ENCODE results near the gene PBRM1.

PBRM1 gene

GRCh38 chr3:52723935-52724334, 38.2 kb upstream of the PBRM1 start:
- H3K36me3 Mint-ChIP-seq (ENCODE audit: low read depth): peaks cover 79% of the 10 kb centered on the region
- no peak overlapping the region for H3K4me3 Mint-ChIP-seq
- H3K27me3 Mint-ChIP-seq (ENCODE audit: low read depth): no peaks in the 10 kb centered on the region
- no peak for TF ChIP-seq CTCF (IDR thresholded peaks at IDR 0.05; ENCODE audit: unreplicated experiment in 3 of 3)
- no peak overlapping the region for H3K27ac Mint-ChIP-seq
- H3K9me3 Mint-ChIP-seq: peaks cover 23% of the 10 kb centered on the region
- no peaks in the 10 kb centered on the region for H3K4me1 Mint-ChIP-seq

- TF ChIP-seq CTCF (IDR thresholded peaks at IDR 0.05; ENCODE audit: unreplicated experiment in 3 of 3): no peak
- Mint-ChIP-seq H3K9me3 (peaks cover 15% of the 10 kb centered on the region), H3K4me3 (no peak overlapping the region), H3K4me1 (no peaks in the 10 kb centered on the region), H3K27me3 (ENCODE audit: low read depth) (no peaks in the 10 kb centered on the region), H3K27ac (no peak overlapping the region), H3K36me3 (ENCODE audit: low read depth) (peaks cover 71% of the 10 kb centered on the region)
Measured at GRCh38 chr3:52722491-52722890, 36.8 kb upstream of the PBRM1 start.

DNA sequence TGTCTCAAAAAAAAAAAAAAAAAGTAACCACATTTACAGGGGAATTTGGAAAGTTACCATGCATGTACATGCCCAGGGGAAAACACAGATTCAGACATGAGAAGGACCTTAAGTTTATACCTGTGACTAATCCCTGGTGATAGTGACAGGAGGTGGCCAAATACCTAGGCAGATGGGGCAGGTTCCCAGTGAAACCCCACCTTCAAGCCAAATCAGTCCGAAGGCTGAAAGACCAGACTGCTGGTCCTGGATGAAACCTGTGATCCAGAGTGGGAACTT, 36.0 kb upstream of the PBRM1 start:
- no peak for TF ChIP-seq CTCF (IDR thresholded peaks at IDR 0.05; ENCODE audit: unreplicated experiment in 3 of 3)
- no peaks in the 10 kb centered on the region for H3K27me3 Mint-ChIP-seq (ENCODE audit: low read depth)
- peaks cover 15% of the 10 kb centered on the region for H3K9me3 Mint-ChIP-seq
- H3K4me3 Mint-ChIP-seq: no peak overlapping the region
- peaks cover 69% of the 10 kb centered on the region for H3K36me3 Mint-ChIP-seq (ENCODE audit: low read depth)
- H3K4me1 Mint-ChIP-seq: no peaks in the 10 kb centered on the region
- no peak overlapping the region for H3K27ac Mint-ChIP-seq

DNA sequence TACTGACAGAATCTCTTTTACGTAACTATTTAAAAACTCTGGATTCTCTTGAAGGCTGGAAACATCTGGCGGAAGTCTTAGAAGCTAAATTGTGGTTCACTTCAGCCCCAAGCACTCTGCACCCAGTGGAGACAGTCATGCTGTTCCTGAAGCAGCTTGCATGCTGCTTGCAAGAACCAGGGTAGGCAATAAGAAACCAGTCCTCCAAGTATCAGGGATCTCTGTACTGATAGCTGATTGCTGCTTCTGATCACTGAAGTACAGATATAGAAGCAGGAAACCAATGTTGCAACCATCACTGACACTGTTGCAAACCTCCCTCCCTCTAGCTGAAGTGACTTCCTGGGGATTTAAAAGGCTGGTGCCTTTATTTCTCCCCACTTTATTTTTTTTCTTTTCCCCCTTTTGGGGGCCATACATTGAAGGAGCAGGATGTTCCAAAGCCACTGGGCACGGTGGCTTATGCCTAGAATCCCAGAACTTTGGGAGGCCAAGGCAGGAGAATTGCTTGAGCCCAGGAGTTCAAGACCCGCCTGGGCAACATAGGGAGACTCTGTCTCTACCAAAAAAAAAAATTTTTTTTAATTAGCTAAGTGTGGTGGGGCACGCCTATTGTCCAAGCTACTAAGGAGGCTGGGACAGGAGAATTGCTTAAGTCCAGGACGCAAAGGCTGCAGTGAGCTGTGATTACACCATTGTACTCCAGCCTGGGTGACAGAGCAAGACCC, 35.5 kb upstream of the PBRM1 start:
- Mint-ChIP-seq H3K4me3 (no peak overlapping the region), H3K27ac (no peak overlapping the region), H3K36me3 (ENCODE audit: low read depth) (peaks cover 73% of the 10 kb centered on the region), H3K4me1 (no peaks in the 10 kb centered on the region), H3K9me3 (peaks cover 15% of the 10 kb centered on the region), H3K27me3 (ENCODE audit: low read depth) (no peaks in the 10 kb centered on the region)
- TF ChIP-seq CTCF (IDR thresholded peaks at IDR 0.05; ENCODE audit: unreplicated experiment in 3 of 3): no peak

GRCh38 chr3:52719618-52720017, 33.9 kb upstream of the PBRM1 start:
- H3K9me3 Mint-ChIP-seq: peaks cover 11% of the 10 kb centered on the region
- H3K27ac Mint-ChIP-seq: no peak overlapping the region
- H3K4me1 Mint-ChIP-seq: no peaks in the 10 kb centered on the region
- peaks cover 67% of the 10 kb centered on the region for H3K36me3 Mint-ChIP-seq (ENCODE audit: low read depth)
- H3K4me3 Mint-ChIP-seq: no peak overlapping the region
- no peaks in the 10 kb centered on the region for H3K27me3 Mint-ChIP-seq (ENCODE audit: low read depth)
- no peak for TF ChIP-seq CTCF (IDR thresholded peaks at IDR 0.05; ENCODE audit: unreplicated experiment in 3 of 3)

- Mint-ChIP-seq H3K4me1 (no peaks in the 10 kb centered on the region), H3K27me3 (ENCODE audit: low read depth) (no peaks in the 10 kb centered on the region), H3K36me3 (ENCODE audit: low read depth) (peaks cover 57% of the 10 kb centered on the region), H3K27ac (no peak overlapping the region), H3K9me3 (peaks cover 9% of the 10 kb centered on the region), H3K4me3 (peak overlapping the region in 1 of 3 experiments; percentile 9)
- TF ChIP-seq CTCF (IDR thresholded peaks at IDR 0.05; ENCODE audit: unreplicated experiment in 3 of 3): no peak
Measured at GRCh38 chr3:52715714-52716305, 30.1 kb upstream of the PBRM1 start.
